Amniotic epithelial cell (primary cell): Measurements from ENCODE around the gene AACS.

Experiments used
- DNase-seq: peaks from one replicate; pipeline ENCODE4 v3.0.0-alpha.2; 2010; ENCODE audit warnings: low read depth

Gene AACS

GRCh38 chr12:125152463-125152862 is 87.2 kb downstream of the AACS start:
- no peak for DNase-seq

- no peak for DNase-seq
Observed at GRCh38 chr12:125155366-125155765, 90.1 kb downstream of the AACS start.

GRCh38 chr12:125157177-125157576 is 91.9 kb downstream of the AACS start:
- DNase-seq = no peak

- no peak for DNase-seq
Observed at GRCh38 chr12:125159702-125160101, 94.5 kb downstream of the AACS start.

GRCh38 chr12:125160281-125160955 is 95.2 kb downstream of the AACS start:
- DNase-seq = no peak

- DNase-seq = no peak
Observed at GRCh38 chr12:125161712-125162022, 96.4 kb downstream of the AACS start.

GRCh38 chr12:125162489-125163028 is 97.3 kb downstream of the AACS start:
- DNase-seq = no peak

GRCh38 chr12:125163148-125163547 is 97.9 kb downstream of the AACS start:
- DNase-seq = no peak

- DNase-seq = no peak
Observed at GRCh38 chr12:125164541-125164940, 99.3 kb downstream of the AACS start.

- no peak for DNase-seq
Observed at GRCh38 chr12:125166041-125166440, 100.8 kb downstream of the AACS start.

- DNase-seq = no peak
Observed at GRCh38 chr12:125167658-125168057, 102.4 kb downstream of the AACS start.

GRCh38 chr12:125169451-125169850 is 104.2 kb downstream of the AACS start:
- DNase-seq = no peak

GRCh38 chr12:125169870-125170269 is 104.6 kb downstream of the AACS start:
- no peak for DNase-seq

- DNase-seq = no peak
Observed at GRCh38 chr12:125171267-125171666, 106.0 kb downstream of the AACS start.

- no peak for DNase-seq
Observed at GRCh38 chr12:125172231-125172850, 107.1 kb downstream of the AACS start.

- DNase-seq = no peak
Observed at GRCh38 chr12:125175576-125175975, 110.3 kb downstream of the AACS start.

- no peak for DNase-seq
Observed at GRCh38 chr12:125178222-125178621, 113.0 kb downstream of the AACS start.

GRCh38 chr12:125180144-125180543 is 114.9 kb downstream of the AACS start:
- DNase-seq = no peak

- no peak for DNase-seq
Observed at GRCh38 chr12:125181107-125181506, 115.9 kb downstream of the AACS start.

- peak; percentile 68 for DNase-seq
Observed at GRCh38 chr12:125183187-125184067, 118.2 kb downstream of the AACS start.

GRCh38 chr12:125184213-125184967 is 119.2 kb downstream of the AACS start:
- no peak for DNase-seq

GRCh38 chr12:125185311-125185739 is 120.1 kb downstream of the AACS start:
- peak; percentile 7 for DNase-seq
